Activated CD4-positive, CD25-positive, alpha-beta regulatory T cell treated with anti-CD3 and anti-CD28 coated beads, Interleukin-2, amount 50 U/mL, for 16 hours (primary cell): ENCODE measurements around the gene MEI1.

Experiments used
- DNase-seq: peaks from one replicate; pipeline ENCODE4 v3.0.0-alpha.2; 2020; ENCODE audit warnings: low read depth, low spot score

MEI1 gene

GRCh38 chr22:41746567-41747400 is 47.5 kb downstream of the MEI1 start:
- DNase-seq, result peak; percentile 13

- no peak for DNase-seq
Observed at GRCh38 chr22:41752011-41752970, 53.0 kb downstream of the MEI1 start.

GRCh38 chr22:41753984-41754383 is 54.7 kb downstream of the MEI1 start:
- no peak for DNase-seq

- DNase-seq, result no peak
Observed at GRCh38 chr22:41757502-41757901, 58.2 kb downstream of the MEI1 start.

- DNase-seq, result no peak
Observed at GRCh38 chr22:41758231-41758630, 58.9 kb downstream of the MEI1 start.

- DNase-seq, result no peak
Observed at GRCh38 chr22:41762980-41763779, 63.9 kb downstream of the MEI1 start.

- no peak for DNase-seq
Observed at GRCh38 chr22:41766476-41766875, 67.2 kb downstream of the MEI1 start.

- DNase-seq, result no peak
Observed at GRCh38 chr22:41768430-41768829, 69.1 kb downstream of the MEI1 start.

GRCh38 chr22:41770715-41771468 is 71.6 kb downstream of the MEI1 start:
- DNase-seq, result no peak

GRCh38 chr22:41772198-41772597 is 72.9 kb downstream of the MEI1 start:
- DNase-seq, result no peak

- DNase-seq, result no peak
Observed at GRCh38 chr22:41772645-41773044, 73.3 kb downstream of the MEI1 start.

- DNase-seq, result no peak
Observed at GRCh38 chr22:41775338-41775737, 76.0 kb downstream of the MEI1 start.

GRCh38 chr22:41775976-41776375 is 76.7 kb downstream of the MEI1 start:
- no peak for DNase-seq

GRCh38 chr22:41776381-41776780 is 77.1 kb downstream of the MEI1 start:
- no peak for DNase-seq

- no peak for DNase-seq
Observed at GRCh38 chr22:41777749-41778425, 78.6 kb downstream of the MEI1 start.

- DNase-seq, result no peak
Observed at GRCh38 chr22:41779929-41780505, 80.7 kb downstream of the MEI1 start.

- peak; percentile 83 for DNase-seq
Observed at GRCh38 chr22:41780746-41781505, 81.6 kb downstream of the MEI1 start.

GRCh38 chr22:41781507-41781906 is 82.2 kb downstream of the MEI1 start:
- DNase-seq, result no peak

- no peak for DNase-seq
Observed at GRCh38 chr22:41782316-41782715, 83.0 kb downstream of the MEI1 start.
